ENCODE results near the gene HIP1R. TPM values are rescaled to one million over a fixed set of nuclear protein-coding genes. Genes with fewer than 3 reads are reported as not detected.
"Not testable (repeated sequence)": the region's sequence is repeated elsewhere in the genome, so short reads cannot be mapped to it uniquely, and the experiment has no call there.

HIP1R gene
- total RNA-seq, 1 donor from 2014 or later = 33.7 TPM

GRCh38 chr12:122893208-122894153 is 58.2 kb downstream of the HIP1R start:
- no peak for DNase-seq

- no peak for DNase-seq
These were observed 59.2 kb downstream of the HIP1R start for GRCh38 chr12:122894193-122895121.

- DNase-seq = no peak
These were observed 60.1 kb downstream of the HIP1R start for GRCh38 chr12:122895320-122895703.

- peak; percentile 76 for DNase-seq
These were observed 60.7 kb downstream of the HIP1R start, which contains the start of gene VPS37B for GRCh38 chr12:122895704-122896636. Gene VPS37B, minus strand, starts transcription at chr12:122896124. Its CDS starts 62 bp downstream, at chr12:122896062.

- DNase-seq = no peak
These were observed 61.4 kb downstream of the HIP1R start for GRCh38 chr12:122896662-122897061.

GRCh38 chr12:122899887-122900286 is 64.6 kb downstream of the HIP1R start:
- DNase-seq = no peak

- no peak for DNase-seq
These were observed 67.8 kb downstream of the HIP1R start for GRCh38 chr12:122902854-122903692.

GRCh38 chr12:122903693-122904034 is 68.4 kb downstream of the HIP1R start:
- DNase-seq = no peak

GRCh38 chr12:122905258-122905657 is 70.0 kb downstream of the HIP1R start:
- not testable (repeated sequence) for DNase-seq

- no peak for DNase-seq
These were observed 73.7 kb downstream of the HIP1R start for GRCh38 chr12:122908915-122909314.

- DNase-seq = no peak
These were observed 74.4 kb downstream of the HIP1R start for GRCh38 chr12:122909442-122910288.

Other genes with a start within 250 kb of the HIP1R start
- gene HCAR2, start 132.1 kb upstream of the HIP1R start, total RNA-seq = 11.8 TPM
- 9.8 TPM for gene HCAR3, start 118.6 kb upstream of the HIP1R start, total RNA-seq
- gene HCAR1, start 104.6 kb upstream of the HIP1R start, total RNA-seq = 1.9 TPM
- 37.8 TPM for gene DENR, start 82.6 kb upstream of the HIP1R start, total RNA-seq
- gene CCDC62, start 60.9 kb upstream of the HIP1R start, total RNA-seq = 0.59 TPM
- gene VPS37B, start 60.7 kb downstream of the HIP1R start, total RNA-seq = 22.7 TPM
- gene ABCB9, start 131.0 kb downstream of the HIP1R start, total RNA-seq = 4.6 TPM
- gene OGFOD2, start 139.8 kb downstream of the HIP1R start, total RNA-seq = 3.4 TPM
- 65.5 TPM for gene ARL6IP4, start 145.2 kb downstream of the HIP1R start, total RNA-seq